Uterus (tissue), 2 donors: ENCODE measurements around the gene STYXL1.

Experiments
- POLR2A ChIP-seq, 2 donors: fragments of 450-650 bp; IDR thresholded peaks; one replicate each; pipeline ENCODE4 v1.6.1; 2016; ENCODE audit warnings: antibody characterized with exemption in 2 of 2, mild to moderate bottlenecking in 1 of 2, moderate library complexity in 1 of 2
- TF ChIP-seq, protein P1 (sequence below), 4 experiments: fragments of 200-600 bp in 2 of 4; fragments of 450-650 bp in 2 of 4; sonication (generic) in 2 of 4; IDR thresholded peaks; one replicate each; pipeline ENCODE4 v1.5.1; 2016 to 2019; ENCODE audit warnings: antibody characterized with exemption in 4 of 4, mild to moderate bottlenecking in 2 of 4, moderate library complexity in 1 of 4

GRCh38 chr7:76000566-76000965 lies 47.2 kb downstream of the STYXL1 start:
- TF ChIP-seq, protein P1, sequence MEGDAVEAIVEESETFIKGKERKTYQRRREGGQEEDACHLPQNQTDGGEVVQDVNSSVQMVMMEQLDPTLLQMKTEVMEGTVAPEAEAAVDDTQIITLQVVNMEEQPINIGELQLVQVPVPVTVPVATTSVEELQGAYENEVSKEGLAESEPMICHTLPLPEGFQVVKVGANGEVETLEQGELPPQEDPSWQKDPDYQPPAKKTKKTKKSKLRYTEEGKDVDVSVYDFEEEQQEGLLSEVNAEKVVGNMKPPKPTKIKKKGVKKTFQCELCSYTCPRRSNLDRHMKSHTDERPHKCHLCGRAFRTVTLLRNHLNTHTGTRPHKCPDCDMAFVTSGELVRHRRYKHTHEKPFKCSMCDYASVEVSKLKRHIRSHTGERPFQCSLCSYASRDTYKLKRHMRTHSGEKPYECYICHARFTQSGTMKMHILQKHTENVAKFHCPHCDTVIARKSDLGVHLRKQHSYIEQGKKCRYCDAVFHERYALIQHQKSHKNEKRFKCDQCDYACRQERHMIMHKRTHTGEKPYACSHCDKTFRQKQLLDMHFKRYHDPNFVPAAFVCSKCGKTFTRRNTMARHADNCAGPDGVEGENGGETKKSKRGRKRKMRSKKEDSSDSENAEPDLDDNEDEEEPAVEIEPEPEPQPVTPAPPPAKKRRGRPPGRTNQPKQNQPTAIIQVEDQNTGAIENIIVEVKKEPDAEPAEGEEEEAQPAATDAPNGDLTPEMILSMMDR (IDR thresholded peaks at IDR 0.05) = no peak
- TF ChIP-seq POLR2A (IDR thresholded peaks at IDR 0.05) = no peak
